ENCODE data around the gene NR0B2. TPM values are rescaled to one million over a fixed set of nuclear protein-coding genes. Genes with fewer than 3 reads are reported as not detected.

NR0B2 gene
- polyA plus RNA-seq, 2 of the 4 experiments (the other 2 are of a cell fraction): not detected

GRCh38 chr1:26862781-26863684 is 50.7 kb downstream of the NR0B2 start, which contains the start of gene SFN:
Gene SFN, plus strand, starts transcription at chr1:26863149. Its CDS starts 64 bp downstream, at chr1:26863213.
- WGBS (ENCODE audit: missing lambda C conversion rate): 3% methylated on average over 26 of the region's 37 CpGs
- H3K9me3 ChIP-seq: no peaks in the 10 kb centered on the region
- POLR2A ChIA-PET: interaction anchor here (0.6 to 1.4 kb wide), 2 partner anchors 14 to 131 kb away, joined by 5 read pairs; partner anchors contain the start of gene TRNP1
- CTCF ChIA-PET: interaction anchor here (0.8 to 7.2 kb wide), 8 partner anchors 8 to 260 kb away, joined by 3 to 57 read pairs (median 4); no protein-coding TSS in a partner anchor
- ATAC-seq (peak; percentile 61 to 74), FAIRE-seq (no peak), DNase-seq (ENCODE audit: low read depth in 1 of 2, low spot score in 1 of 2) (peak; percentile 79 to 95)
- H3K4me2 ChIP-seq: peak within 1 kb of the TSS; percentile 100
- H3K4me1 ChIP-seq: peaks cover 30% of the 10 kb centered on the region
- H3K4me3 ChIP-seq: peak within 1 kb of the TSS; percentile 66
- H3K27ac ChIP-seq: peak within 1 kb of the TSS; percentile 90 to 99
- peak; percentile 45; the same call in 1 of the 2 replicates for TF ChIP-seq FOSL2 (IDR thresholded peaks at IDR 0.05)
- peak; percentile 89 for TF ChIP-seq FOSL2 (CRISPR knock-in tag; IDR thresholded peaks at IDR 0.05)
- TF ChIP-seq POLR2AphosphoS2 (conservative IDR thresholded peaks at IDR 0.05; ENCODE audit: low read length): no peak
- TF ChIP-seq NR3C1 (IDR thresholded peaks at IDR 0.05): no peak
- TF ChIP-seq ESRRA (IDR thresholded peaks at IDR 0.05; ENCODE audit: borderline replicate concordance, low read length): no peak
- no peak for TF ChIP-seq EP300 (IDR thresholded peaks at IDR 0.05)
- no peak for TF ChIP-seq HOXA7 (CRISPR knock-in tag; IDR thresholded peaks at IDR 0.05)
- no peak for TF ChIP-seq HDAC2 (IDR thresholded peaks at IDR 0.05)
- TF ChIP-seq TP53 (CRISPR knock-in tag; IDR thresholded peaks at IDR 0.05): no peak
- no peak for TF ChIP-seq HOXB13 (CRISPR knock-in tag; IDR thresholded peaks at IDR 0.05; ENCODE audit: low read depth)
- no peak for TF ChIP-seq RNF2 (IDR thresholded peaks at IDR 0.05; ENCODE audit: borderline replicate concordance, low read depth)
- TF ChIP-seq NFE2L2 (conservative IDR thresholded peaks at IDR 0.05; ENCODE audit: low read length): no peak
- TF ChIP-seq JUNB (IDR thresholded peaks at IDR 0.05): no peak
- TF ChIP-seq CTCF (IDR thresholded peaks at IDR 0.05): peak; percentile 55
- TF ChIP-seq PBX3 (IDR thresholded peaks at IDR 0.05): no peak
- no peak for TF ChIP-seq FOSB (CRISPR knock-in tag; IDR thresholded peaks at IDR 0.05)
- TF ChIP-seq ZSCAN20 (CRISPR knock-in tag; IDR thresholded peaks at IDR 0.05): no peak
- no peak for TF ChIP-seq NPAS2 (CRISPR knock-in tag; IDR thresholded peaks at IDR 0.05; ENCODE audit: borderline replicate concordance)
- peak; percentile 58; the same call in 1 of the 2 replicates for TF ChIP-seq MAX (IDR thresholded peaks at IDR 0.05)
- no peak for TF ChIP-seq EHF (CRISPR knock-in tag; IDR thresholded peaks at IDR 0.05)
- TF ChIP-seq ATOH8 (CRISPR knock-in tag; IDR thresholded peaks at IDR 0.05; ENCODE audit: low read depth): no peak
- no peak for TF ChIP-seq BHLHE40 (IDR thresholded peaks at IDR 0.05; ENCODE audit: low read depth, low read length)
- no peak for TF ChIP-seq ZFP36 (IDR thresholded peaks at IDR 0.05; ENCODE audit: borderline replicate concordance, partially characterized antibody)
- TF ChIP-seq KDM5A (IDR thresholded peaks at IDR 0.05): no peak
- no peak for TF ChIP-seq ZC3H11A (IDR thresholded peaks at IDR 0.05)
- no peak; a peak in 1 of 5 replicates for TF ChIP-seq RAD21 (conservative IDR thresholded peaks at IDR 0.05 in 1 of 2, IDR thresholded peaks at IDR 0.05 in 1 of 2)
- no peak for TF ChIP-seq RARB (CRISPR knock-in tag; IDR thresholded peaks at IDR 0.05)
- no peak for TF ChIP-seq HES2 (IDR thresholded peaks at IDR 0.05)
- TF ChIP-seq E2F6 (IDR thresholded peaks at IDR 0.05; ENCODE audit: borderline replicate concordance, low read depth): peak; percentile 54; the same call in 1 of the 2 replicates
- TF ChIP-seq JUN (IDR thresholded peaks at IDR 0.05): peak in 1 of 2 experiments; percentile 60; a peak in 3 of 5 replicates
- TF ChIP-seq CBX8 (IDR thresholded peaks at IDR 0.05): no peak
- 0 out of 3 replicates have a peak, but pooled peaks have one; percentile 71 for TF ChIP-seq BCL3 (IDR thresholded peaks at IDR 0.05)
- no peak for TF ChIP-seq HOXB5 (CRISPR knock-in tag; IDR thresholded peaks at IDR 0.05)
- peak; percentile 97 for TF ChIP-seq POLR2A (IDR thresholded peaks at IDR 0.05; ENCODE audit: low read length)
- no peak for TF ChIP-seq HEYL (CRISPR knock-in tag; IDR thresholded peaks at IDR 0.05)
- TF ChIP-seq KDM1A (IDR thresholded peaks at IDR 0.05; ENCODE audit: low read depth): no peak

Data from A549 (cell line).